ENCODE measurements around the gene MS4A2.
"Not testable (repeated sequence)": the region's sequence is repeated elsewhere in the genome, so short reads cannot be mapped to it uniquely, and the experiment has no call there.

DNA sequence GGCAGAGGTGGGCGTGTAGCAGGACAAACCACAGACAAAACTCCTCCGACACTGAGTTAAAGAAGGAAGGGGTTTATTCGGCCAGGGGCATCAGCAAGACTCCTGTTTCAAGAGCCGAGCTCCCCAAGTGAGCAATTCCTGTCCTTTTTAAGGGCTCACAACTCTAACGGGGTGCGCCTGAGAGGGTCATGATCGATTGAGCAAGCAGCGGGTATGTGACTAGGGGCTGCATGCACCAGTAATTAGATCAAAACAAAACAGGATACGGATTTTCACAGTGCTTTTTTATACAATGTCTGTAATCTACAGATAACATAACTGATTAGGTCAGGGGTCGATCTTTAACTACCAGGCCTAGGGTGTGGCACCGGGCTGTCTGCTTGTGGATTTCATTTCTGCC, 12.9 kb downstream of the MS4A2 start:
- not testable (repeated sequence) for TF ChIP-seq EZH2phosphoT487 (IDR thresholded peaks at IDR 0.05; ENCODE audit: borderline replicate concordance)
- TF ChIP-seq, protein P1, sequence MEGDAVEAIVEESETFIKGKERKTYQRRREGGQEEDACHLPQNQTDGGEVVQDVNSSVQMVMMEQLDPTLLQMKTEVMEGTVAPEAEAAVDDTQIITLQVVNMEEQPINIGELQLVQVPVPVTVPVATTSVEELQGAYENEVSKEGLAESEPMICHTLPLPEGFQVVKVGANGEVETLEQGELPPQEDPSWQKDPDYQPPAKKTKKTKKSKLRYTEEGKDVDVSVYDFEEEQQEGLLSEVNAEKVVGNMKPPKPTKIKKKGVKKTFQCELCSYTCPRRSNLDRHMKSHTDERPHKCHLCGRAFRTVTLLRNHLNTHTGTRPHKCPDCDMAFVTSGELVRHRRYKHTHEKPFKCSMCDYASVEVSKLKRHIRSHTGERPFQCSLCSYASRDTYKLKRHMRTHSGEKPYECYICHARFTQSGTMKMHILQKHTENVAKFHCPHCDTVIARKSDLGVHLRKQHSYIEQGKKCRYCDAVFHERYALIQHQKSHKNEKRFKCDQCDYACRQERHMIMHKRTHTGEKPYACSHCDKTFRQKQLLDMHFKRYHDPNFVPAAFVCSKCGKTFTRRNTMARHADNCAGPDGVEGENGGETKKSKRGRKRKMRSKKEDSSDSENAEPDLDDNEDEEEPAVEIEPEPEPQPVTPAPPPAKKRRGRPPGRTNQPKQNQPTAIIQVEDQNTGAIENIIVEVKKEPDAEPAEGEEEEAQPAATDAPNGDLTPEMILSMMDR (conservative IDR thresholded peaks at IDR 0.05; ENCODE audit: low read length), result not testable (repeated sequence)
